DOHH2 (cell line): ENCODE measurements around the gene ATP11A.
"Not testable (repeated sequence)": the region's sequence is repeated elsewhere in the genome, so short reads cannot be mapped to it uniquely, and the experiment has no call there.

Experiments used
- EZH2phosphoT487 ChIP-seq: fragments of 200-600 bp; sonication (generic); IDR thresholded peaks from 2 replicates; pipeline ENCODE4 v1.6.1; 2017; ENCODE audit warnings: borderline replicate concordance, mild to moderate bottlenecking, antibody characterized with exemption, low read length, moderate library complexity, mixed read lengths
- TF ChIP-seq, protein P1 (sequence below): fragments of 200-600 bp; sonication (generic); IDR thresholded peaks from one replicate; pipeline ENCODE4 v1.5.1; 2014; ENCODE audit warnings: antibody characterized with exemption, mild to moderate bottlenecking, low read depth, low read length; ENCODE audit not compliant: poor library complexity, severe bottlenecking

DNA sequence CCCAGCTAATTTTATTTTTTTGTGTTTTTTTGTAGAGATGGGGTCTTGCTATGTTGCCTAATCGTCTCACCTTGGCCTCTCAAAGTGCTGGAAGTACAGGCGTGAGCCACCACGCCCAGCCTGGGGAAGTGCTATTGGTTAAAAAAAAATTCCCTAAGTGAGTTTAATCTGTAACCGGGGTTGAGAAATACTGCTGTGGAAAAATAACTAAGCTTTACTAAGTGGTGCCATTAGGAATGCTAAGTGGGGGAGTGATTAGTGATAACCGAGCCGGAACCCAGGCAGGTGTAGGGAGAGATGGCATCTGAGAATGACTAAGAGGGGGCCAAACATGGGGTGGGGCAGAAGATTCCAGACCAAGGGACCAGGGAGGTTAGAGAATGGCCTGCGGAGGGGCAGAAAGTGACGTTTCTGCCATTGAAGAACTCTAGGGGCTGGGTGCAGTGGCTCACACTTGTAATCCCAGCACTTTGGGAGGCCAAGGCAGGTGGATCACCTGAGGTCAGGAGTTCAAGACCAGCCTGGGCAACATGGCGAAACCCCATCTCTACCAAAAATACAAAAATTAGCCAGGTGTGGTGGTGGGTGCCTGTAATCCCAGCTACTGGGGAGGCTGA lies 4.5 kb upstream of the ATP11A start:
- TF ChIP-seq, protein P1, sequence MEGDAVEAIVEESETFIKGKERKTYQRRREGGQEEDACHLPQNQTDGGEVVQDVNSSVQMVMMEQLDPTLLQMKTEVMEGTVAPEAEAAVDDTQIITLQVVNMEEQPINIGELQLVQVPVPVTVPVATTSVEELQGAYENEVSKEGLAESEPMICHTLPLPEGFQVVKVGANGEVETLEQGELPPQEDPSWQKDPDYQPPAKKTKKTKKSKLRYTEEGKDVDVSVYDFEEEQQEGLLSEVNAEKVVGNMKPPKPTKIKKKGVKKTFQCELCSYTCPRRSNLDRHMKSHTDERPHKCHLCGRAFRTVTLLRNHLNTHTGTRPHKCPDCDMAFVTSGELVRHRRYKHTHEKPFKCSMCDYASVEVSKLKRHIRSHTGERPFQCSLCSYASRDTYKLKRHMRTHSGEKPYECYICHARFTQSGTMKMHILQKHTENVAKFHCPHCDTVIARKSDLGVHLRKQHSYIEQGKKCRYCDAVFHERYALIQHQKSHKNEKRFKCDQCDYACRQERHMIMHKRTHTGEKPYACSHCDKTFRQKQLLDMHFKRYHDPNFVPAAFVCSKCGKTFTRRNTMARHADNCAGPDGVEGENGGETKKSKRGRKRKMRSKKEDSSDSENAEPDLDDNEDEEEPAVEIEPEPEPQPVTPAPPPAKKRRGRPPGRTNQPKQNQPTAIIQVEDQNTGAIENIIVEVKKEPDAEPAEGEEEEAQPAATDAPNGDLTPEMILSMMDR: not testable (repeated sequence)
- TF ChIP-seq EZH2phosphoT487: not testable (repeated sequence)
